ENCODE results near the gene RGR.

Gene RGR

GRCh38 chr10:84236807-84237198, 8.1 kb upstream of the RGR start:
- TF ChIP-seq CTCF (conservative IDR thresholded peaks at IDR 0.05; ENCODE audit: low read depth, low read length), result no peak
- no peak overlapping the region for H3K4me3 ChIP-seq (ENCODE audit: low read depth, low read length)
- no peak for DNase-seq (ENCODE audit: low read depth)

DNA sequence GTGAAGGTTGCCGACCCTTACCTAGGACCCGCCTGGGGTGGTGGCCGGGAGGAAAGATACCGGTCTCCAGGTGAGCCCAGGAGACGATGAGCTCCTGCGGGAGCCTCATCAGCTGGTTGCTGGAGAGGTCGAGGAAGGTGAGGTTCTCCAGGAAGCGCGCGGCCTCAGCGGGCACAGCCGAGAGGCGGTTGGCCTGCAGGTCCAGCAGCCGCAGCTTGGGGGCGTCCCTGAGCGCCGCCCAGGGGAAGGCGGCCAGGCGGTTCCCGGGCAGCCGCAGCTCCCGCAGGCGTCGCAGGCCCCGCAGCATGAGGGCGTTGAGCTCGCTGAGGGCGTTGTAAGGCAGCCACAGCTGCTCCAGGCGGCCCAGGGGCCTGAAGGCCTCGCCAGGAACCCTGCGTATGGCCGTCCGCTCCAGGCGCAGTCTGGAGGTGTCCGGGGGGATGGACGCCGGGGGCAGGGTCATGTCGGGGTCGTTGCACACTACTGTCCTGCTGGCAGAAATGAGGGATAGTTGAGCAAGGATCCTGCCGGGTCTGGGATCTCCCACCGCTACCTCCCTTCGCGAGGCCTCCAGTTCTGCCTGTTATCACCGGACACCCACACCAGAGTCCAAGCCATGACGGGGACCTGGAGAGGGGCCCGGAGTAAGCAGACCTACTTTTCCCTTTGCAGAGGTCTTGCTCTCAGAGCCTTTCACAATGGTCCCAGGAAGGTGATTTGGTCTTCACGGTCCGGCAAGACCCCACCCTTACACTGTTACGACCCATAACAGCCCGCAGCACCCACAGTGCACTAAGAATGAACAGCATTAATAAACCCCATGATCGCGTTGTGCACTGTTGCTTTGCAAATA, 7.4 kb upstream of the RGR start:
- peak; percentile 12 for TF ChIP-seq CTCF (conservative IDR thresholded peaks at IDR 0.05; ENCODE audit: low read depth, low read length)
- DNase-seq (ENCODE audit: low read depth), result no peak
- H3K4me3 ChIP-seq (ENCODE audit: low read depth, low read length), result no peak overlapping the region

DNA sequence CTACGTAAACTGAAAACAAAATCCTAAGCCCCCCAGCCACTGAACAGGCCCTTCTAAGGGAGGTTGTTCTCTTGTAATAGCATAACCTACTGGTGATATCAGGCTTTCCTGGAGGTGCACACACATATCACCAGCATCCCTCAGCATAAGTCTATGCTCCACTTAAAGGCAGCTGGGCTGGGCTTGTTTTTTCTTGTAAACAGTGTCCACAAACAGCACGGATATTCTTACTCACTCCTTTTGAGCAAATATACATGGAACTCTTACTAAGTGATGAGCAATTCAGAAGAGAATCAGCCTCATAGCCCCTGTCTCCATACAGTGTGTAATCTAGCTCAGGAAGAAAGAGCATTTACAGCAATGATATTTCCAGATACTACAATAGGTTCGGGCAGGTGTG, 5.9 kb upstream of the RGR start:
- no peak for TF ChIP-seq CTCF (conservative IDR thresholded peaks at IDR 0.05; ENCODE audit: low read depth, low read length)
- no peak for DNase-seq (ENCODE audit: low read depth)
- H3K4me3 ChIP-seq (ENCODE audit: low read depth, low read length), result no peak overlapping the region

- no peak for DNase-seq (ENCODE audit: low read depth)
- no peak for TF ChIP-seq CTCF (conservative IDR thresholded peaks at IDR 0.05; ENCODE audit: low read depth, low read length)
- no peak within 1 kb of the TSS for H3K4me3 ChIP-seq (ENCODE audit: low read depth, low read length)
Measured at GRCh38 chr10:84241185-84241790, 3.6 kb upstream of the RGR start, which contains the start of gene LRIT1. LRIT1 (minus strand) TSS chr10:84241546; CDS start chr10:84241439, 107 bp downstream.

- DNase-seq (ENCODE audit: low read depth), result no peak
- H3K4me3 ChIP-seq (ENCODE audit: low read depth, low read length), result no peak overlapping the region
- no peak for TF ChIP-seq CTCF (conservative IDR thresholded peaks at IDR 0.05; ENCODE audit: low read depth, low read length)
Measured at GRCh38 chr10:84243759-84244158, 1.1 kb upstream of the RGR start.

DNA sequence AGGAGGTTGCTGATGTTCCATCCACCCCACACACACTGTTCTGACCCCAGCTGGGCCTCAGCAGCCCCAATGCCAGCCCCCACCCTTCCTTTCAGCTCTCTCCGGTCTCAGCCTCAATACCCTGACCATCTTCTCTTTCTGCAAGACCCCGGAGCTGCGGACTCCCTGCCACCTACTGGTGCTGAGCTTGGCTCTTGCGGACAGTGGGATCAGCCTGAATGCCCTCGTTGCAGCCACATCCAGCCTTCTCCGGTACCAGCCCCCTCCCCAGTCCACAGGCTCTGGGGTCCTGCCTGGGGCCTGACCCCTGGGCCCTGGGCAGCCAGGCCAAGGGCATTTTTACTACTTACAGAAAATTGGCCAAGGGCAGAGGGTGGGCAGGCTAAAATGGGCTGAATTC, 2.6 kb downstream of the RGR start:
- no peak for DNase-seq (ENCODE audit: low read depth)
- H3K4me3 ChIP-seq (ENCODE audit: low read depth, low read length), result no peak overlapping the region
- TF ChIP-seq CTCF (conservative IDR thresholded peaks at IDR 0.05; ENCODE audit: low read depth, low read length), result no peak
